ENCODE results near the gene ITPR2.

The ITPR2 gene

GRCh38 chr12:26801486-26801885 lies 31.5 kb downstream of the ITPR2 start:
- no peak overlapping the region for H3K4me3 ChIP-seq (ENCODE audit: low read depth, low read length)
- DNase-seq (ENCODE audit: low read depth) = no peak
- no peak for TF ChIP-seq CTCF (IDR thresholded peaks at IDR 0.05; ENCODE audit: low read depth, low read length, missing control alignments)

- TF ChIP-seq CTCF (IDR thresholded peaks at IDR 0.05; ENCODE audit: low read depth, low read length, missing control alignments) = no peak
- no peak overlapping the region for H3K4me3 ChIP-seq (ENCODE audit: low read depth, low read length)
- no peak for DNase-seq (ENCODE audit: low read depth)
Observed at GRCh38 chr12:26800858-26801257, 32.1 kb downstream of the ITPR2 start.

GRCh38 chr12:26800347-26800746 lies 32.6 kb downstream of the ITPR2 start:
- no peak for DNase-seq (ENCODE audit: low read depth)
- TF ChIP-seq CTCF (IDR thresholded peaks at IDR 0.05; ENCODE audit: low read depth, low read length, missing control alignments) = no peak

GRCh38 chr12:26799741-26800140 lies 33.3 kb downstream of the ITPR2 start:
- no peak for TF ChIP-seq CTCF (IDR thresholded peaks at IDR 0.05; ENCODE audit: low read depth, low read length, missing control alignments)
- no peak overlapping the region for H3K4me3 ChIP-seq (ENCODE audit: low read depth, low read length)
- DNase-seq (ENCODE audit: low read depth) = no peak

More at GRCh38 chr12:26800347-26800746, 32.6 kb downstream of the ITPR2 start:
- no peak overlapping the region for H3K4me3 ChIP-seq (ENCODE audit: low read depth, low read length)

- no peak overlapping the region for H3K4me3 ChIP-seq (ENCODE audit: low read depth, low read length)
- TF ChIP-seq CTCF (IDR thresholded peaks at IDR 0.05; ENCODE audit: low read depth, low read length, missing control alignments) = no peak
- DNase-seq (ENCODE audit: low read depth) = no peak
Observed at GRCh38 chr12:26798640-26799039, 34.4 kb downstream of the ITPR2 start.

- DNase-seq (ENCODE audit: low read depth) = no peak
- no peak for TF ChIP-seq CTCF (IDR thresholded peaks at IDR 0.05; ENCODE audit: low read depth, low read length, missing control alignments)
- H3K4me3 ChIP-seq (ENCODE audit: low read depth, low read length) = no peak overlapping the region
Observed at GRCh38 chr12:26798023-26798422, 35.0 kb downstream of the ITPR2 start.

GRCh38 chr12:26795910-26796309 lies 37.1 kb downstream of the ITPR2 start:
- no peak for TF ChIP-seq CTCF (IDR thresholded peaks at IDR 0.05; ENCODE audit: low read depth, low read length, missing control alignments)
- DNase-seq (ENCODE audit: low read depth) = no peak
- H3K4me3 ChIP-seq (ENCODE audit: low read depth, low read length) = no peak overlapping the region
